ENCODE results near the gene BCL2L12.

- TF ChIP-seq CTCF (IDR thresholded peaks at IDR 0.05) (no peak), EP300 (IDR thresholded peaks at IDR 0.05) (no peak)
These were observed 12.3 kb upstream of the BCL2L12 start for GRCh38 chr19:49653466-49653806.

Data from upper lobe of left lung (tissue), 4 donors.